Astrocyte (in vitro differentiated cells and primary cell): Measurements from ENCODE around the gene ANKMY2. TPM values are rescaled to one million over a fixed set of nuclear protein-coding genes. Genes with fewer than 3 reads are reported as not detected.

Experiments
- DNase-seq: peaks from one replicate; pipeline ENCODE4 v3.0.0-alpha.2; 2010; ENCODE audit warnings: low read depth
- FAIRE-seq: peaks from 2 replicates; lab custom pipeline; 2011; peaks lifted over from hg19 to GRCh38; lab: Jason Lieb, UNC
- H2AFZ ChIP-seq: 2 replicates; pipeline ENCODE4 v1.6.0; 2012; ENCODE audit warnings: low read depth, low read length, inconsistent platforms
- H3K27ac ChIP-seq: 2 replicates; pipeline ENCODE4 v1.5.1; 2011; ENCODE audit warnings: low read depth, low read length, inconsistent platforms
- H3K27me3 ChIP-seq: 2 replicates; pipeline ENCODE4 v1.6.0; 2011; ENCODE audit warnings: low read length, inconsistent platforms; ENCODE audit not compliant: insufficient read depth
- H3K36me3 ChIP-seq: 2 replicates; pipeline ENCODE4 v1.5.1; 2011; ENCODE audit warnings: low read length, inconsistent platforms; ENCODE audit not compliant: insufficient read depth
- H3K4me1 ChIP-seq: 2 replicates; pipeline ENCODE4 v1.5.1; 2011; ENCODE audit warnings: low read length, inconsistent platforms; ENCODE audit not compliant: insufficient read depth
- H3K4me2 ChIP-seq: 2 replicates; pipeline ENCODE4 v1.6.0; 2012; ENCODE audit warnings: low read length, inconsistent platforms
- H3K4me3 ChIP-seq: 2 replicates; pipeline ENCODE4 v1.5.1; 2011; ENCODE audit warnings: low read depth, mild to moderate bottlenecking, low read length, inconsistent platforms; ENCODE audit not compliant: insufficient read depth
- H3K79me2 ChIP-seq: 2 replicates; pipeline ENCODE4 v1.6.0; 2012; ENCODE audit warnings: mild to moderate bottlenecking, low read length, inconsistent platforms; ENCODE audit not compliant: insufficient read depth
- H3K9ac ChIP-seq: 2 replicates; pipeline ENCODE4 v1.6.0; 2012; ENCODE audit warnings: mild to moderate bottlenecking, low read length, inconsistent platforms
- H3K9me3 ChIP-seq: 2 replicates; pipeline ENCODE4 v1.5.1; 2012; ENCODE audit warnings: low read depth, mild to moderate bottlenecking, low read length, inconsistent platforms; ENCODE audit not compliant: insufficient read depth
- H4K20me1 ChIP-seq: 2 replicates; pipeline ENCODE4 v1.6.0; 2012; ENCODE audit warnings: low read length, inconsistent platforms; ENCODE audit not compliant: insufficient read depth
- H3K27ac Mint-ChIP-seq: one replicate; pipeline ENCODE4 v1.8.0; 2021; ENCODE audit warnings: mild to moderate bottlenecking, mixed read lengths; ENCODE audit not compliant: unreplicated experiment
- H3K27me3 Mint-ChIP-seq: one replicate; pipeline ENCODE4 v1.8.0; 2021; ENCODE audit warnings: low read depth, mixed read lengths; ENCODE audit not compliant: unreplicated experiment
- H3K36me3 Mint-ChIP-seq: one replicate; pipeline ENCODE4 v1.8.0; 2021; ENCODE audit warnings: low read depth, mixed read lengths; ENCODE audit not compliant: unreplicated experiment
- H3K4me1 Mint-ChIP-seq: one replicate; pipeline ENCODE4 v1.8.0; 2021; ENCODE audit warnings: low read depth, mixed read lengths; ENCODE audit not compliant: unreplicated experiment
- H3K4me3 Mint-ChIP-seq: one replicate; pipeline ENCODE4 v1.8.0; 2021; ENCODE audit warnings: mild to moderate bottlenecking, moderate library complexity, mixed read lengths; ENCODE audit not compliant: unreplicated experiment
- H3K9me3 Mint-ChIP-seq: one replicate; pipeline ENCODE4 v1.8.0; 2021; ENCODE audit warnings: mild to moderate bottlenecking, mixed read lengths; ENCODE audit not compliant: unreplicated experiment
- CTCF ChIP-seq: IDR thresholded peaks from 2 replicates; pipeline ENCODE4 v1.5.1; 2011; ENCODE audit warnings: low read depth, mild to moderate bottlenecking, inconsistent platforms, low read length, moderate library complexity; ENCODE audit not compliant: insufficient read depth
- EZH2 ChIP-seq: IDR thresholded peaks from 2 replicates; pipeline ENCODE4 v1.6.1; 2012; ENCODE audit warnings: mild to moderate bottlenecking, low read length, inconsistent platforms; ENCODE audit not compliant: insufficient read depth
- total RNA-seq: library from RNA; stranded (reverse); gene quantifications from 2 replicates; pipeline ENCODE4 v1.2.1, GENCODE V29; 2021

Gene ANKMY2
- total RNA-seq, 1 donor from 2014 or later, result 21.9 TPM

- Histone ChIP-seq H3K36me3 (no peaks in the 10 kb centered on the region), H3K4me2 (no peak overlapping the region), H3K4me1 (no peaks in the 10 kb centered on the region), H4K20me1 (peaks cover 15% of the 10 kb centered on the region), H3K27ac (no peak overlapping the region), H3K79me2 (peaks cover 27% of the 10 kb centered on the region), H3K4me3 (no peak overlapping the region), H3K9me3 (no peaks in the 10 kb centered on the region), H3K27me3 (no peaks in the 10 kb centered on the region), H3K9ac (no peak overlapping the region), H2AFZ (no peak overlapping the region)
- Mint-ChIP-seq H3K27me3 (no peaks in the 10 kb centered on the region), H3K4me1 (peaks cover 7% of the 10 kb centered on the region), H3K36me3 (peaks cover 3% of the 10 kb centered on the region), H3K27ac (no peak overlapping the region), H3K4me3 (no peak overlapping the region), H3K9me3 (no peaks in the 10 kb centered on the region)
- no peak for FAIRE-seq
- DNase-seq, result no peak
- no peak for TF ChIP-seq CTCF
- no peak for TF ChIP-seq EZH2
Measured at GRCh38 chr7:16638282-16639280, 7.0 kb downstream of the ANKMY2 start.

- Mint-ChIP-seq H3K27ac (no peak overlapping the region), H3K36me3 (no peaks in the 10 kb centered on the region), H3K4me3 (no peak overlapping the region), H3K4me1 (no peaks in the 10 kb centered on the region), H3K9me3 (no peaks in the 10 kb centered on the region), H3K27me3 (no peaks in the 10 kb centered on the region)
- DNase-seq, result no peak
- Histone ChIP-seq H3K79me2 (peaks cover 19% of the 10 kb centered on the region), H3K27ac (no peak overlapping the region), H3K27me3 (no peaks in the 10 kb centered on the region), H2AFZ (no peak overlapping the region), H3K9me3 (no peaks in the 10 kb centered on the region), H3K36me3 (no peaks in the 10 kb centered on the region), H3K9ac (no peak overlapping the region), H3K4me1 (no peaks in the 10 kb centered on the region), H3K4me2 (no peak overlapping the region), H3K4me3 (no peak overlapping the region), H4K20me1 (peaks cover 15% of the 10 kb centered on the region)
- FAIRE-seq, result no peak
- no peak for TF ChIP-seq EZH2
- no peak for TF ChIP-seq CTCF
Measured at GRCh38 chr7:16637379-16637778, 8.2 kb downstream of the ANKMY2 start.
